HG03103 (cell line): ENCODE measurements around the gene AZU1.
"Not testable (repeated sequence)": the region's sequence is repeated elsewhere in the genome, so short reads cannot be mapped to it uniquely, and the experiment has no call there.

Experiments
- ATAC-seq: cut with Tn5 transposase; IDR thresholded peaks from one replicate; pipeline ENCODE4 v1.9.1; 2021; ENCODE audit warnings: low read depth; ENCODE audit not compliant: unreplicated experiment

AZU1 gene

DNA sequence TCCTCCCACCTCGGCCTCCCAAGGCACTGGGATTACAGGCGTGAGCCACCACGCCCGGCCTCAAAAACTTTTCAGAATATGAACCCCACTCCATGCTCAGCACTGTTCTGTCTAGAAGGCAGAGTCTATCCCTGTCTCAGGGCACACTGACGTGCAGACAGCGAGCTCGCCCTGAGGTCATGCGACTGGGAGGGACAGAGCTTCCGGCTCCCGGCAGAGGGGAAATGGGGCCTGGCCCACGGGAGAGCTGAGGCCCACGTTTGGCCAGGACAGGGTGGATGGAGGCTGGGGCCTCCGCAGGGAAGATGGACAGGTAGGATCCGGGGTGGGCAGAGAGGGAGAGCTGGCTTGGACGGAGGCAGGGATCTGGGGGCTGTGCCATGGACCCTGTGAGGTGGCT is 2.8 kb upstream of the AZU1 start:
- no peak for ATAC-seq

DNA sequence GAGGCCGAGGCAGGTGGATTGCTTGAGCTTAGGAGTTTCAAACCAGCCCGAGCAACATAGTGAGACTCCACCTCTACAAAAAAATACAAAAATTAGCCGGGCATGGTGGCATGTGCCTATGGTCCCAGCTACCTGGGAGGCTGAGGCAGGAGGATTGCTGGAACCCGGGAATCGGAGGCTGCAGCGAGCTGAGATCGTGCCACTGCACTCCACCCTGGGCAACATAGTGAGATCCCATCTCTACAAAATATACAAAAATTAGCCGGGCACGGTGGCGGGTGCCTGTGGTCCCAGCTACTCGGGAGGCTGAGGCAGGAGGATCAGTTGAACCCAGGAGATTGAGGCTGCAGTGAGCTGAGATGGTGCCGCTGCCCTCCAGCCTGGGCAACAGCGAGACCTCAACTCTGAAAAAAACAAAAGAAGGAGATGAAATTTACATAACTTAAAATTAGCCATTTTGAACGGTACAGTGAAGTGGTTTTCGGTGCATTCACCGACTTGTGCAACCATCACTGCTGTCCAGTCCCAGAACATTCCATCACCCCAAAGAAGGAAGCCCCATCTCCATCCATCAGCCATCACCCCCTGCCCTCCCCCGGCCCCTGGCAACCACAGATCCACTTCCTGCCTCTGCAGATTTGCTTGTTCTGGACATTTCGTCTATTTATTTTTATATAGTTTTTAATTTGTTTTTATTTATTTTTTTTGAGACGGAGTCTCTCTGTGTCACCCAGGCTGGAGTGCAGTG is 1.6 kb upstream of the AZU1 start:
- no peak for ATAC-seq

DNA sequence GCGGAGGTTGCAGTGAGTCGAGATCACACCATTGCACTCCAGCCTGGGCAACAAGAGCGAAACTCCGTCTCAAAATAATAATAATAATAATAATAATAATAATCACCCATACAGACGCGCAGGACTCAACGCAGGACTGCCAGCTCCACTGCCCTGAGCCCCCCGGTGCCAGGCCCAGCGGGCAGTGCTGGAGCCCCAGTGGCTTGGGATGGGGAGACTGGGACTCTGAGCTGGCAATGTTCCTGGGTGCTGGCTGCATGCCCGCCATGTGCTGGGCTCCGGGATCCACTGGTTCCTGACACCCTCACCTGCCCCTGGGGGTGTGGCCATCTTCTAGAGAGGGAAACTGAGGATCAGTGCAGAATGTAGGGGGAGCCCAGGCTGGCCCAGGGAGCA is 325 bp upstream of the AZU1 start:
- no peak for ATAC-seq

DNA sequence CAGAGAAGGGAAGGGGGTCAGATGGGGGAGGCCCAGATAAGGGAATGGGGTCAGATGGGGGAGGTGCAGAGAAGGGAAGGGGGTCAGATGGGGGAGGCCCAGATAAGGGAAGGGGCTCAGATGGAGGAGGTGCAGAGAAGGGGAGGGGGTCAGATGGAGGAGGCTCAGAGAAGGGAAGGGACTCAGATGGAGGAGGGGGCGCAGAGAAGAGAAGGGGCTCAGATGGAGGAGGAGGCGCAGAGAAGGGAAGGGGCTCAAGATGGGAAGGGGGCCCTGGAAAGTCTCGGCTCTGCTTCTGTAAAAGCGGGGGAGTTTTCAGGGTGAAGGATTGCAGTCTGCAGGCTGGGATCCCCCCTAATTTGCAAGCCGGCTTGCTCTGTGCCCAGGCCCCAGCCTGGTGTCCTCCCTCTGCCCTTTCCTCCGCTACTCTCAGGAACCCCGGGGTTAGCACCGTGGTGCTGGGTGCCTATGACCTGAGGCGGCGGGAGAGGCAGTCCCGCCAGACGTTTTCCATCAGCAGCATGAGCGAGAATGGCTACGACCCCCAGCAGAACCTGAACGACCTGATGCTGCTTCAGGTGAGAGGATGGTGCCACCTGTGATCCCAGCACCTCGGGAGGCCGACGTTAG is 1.6 kb downstream of the AZU1 start:
- no peak for ATAC-seq

DNA sequence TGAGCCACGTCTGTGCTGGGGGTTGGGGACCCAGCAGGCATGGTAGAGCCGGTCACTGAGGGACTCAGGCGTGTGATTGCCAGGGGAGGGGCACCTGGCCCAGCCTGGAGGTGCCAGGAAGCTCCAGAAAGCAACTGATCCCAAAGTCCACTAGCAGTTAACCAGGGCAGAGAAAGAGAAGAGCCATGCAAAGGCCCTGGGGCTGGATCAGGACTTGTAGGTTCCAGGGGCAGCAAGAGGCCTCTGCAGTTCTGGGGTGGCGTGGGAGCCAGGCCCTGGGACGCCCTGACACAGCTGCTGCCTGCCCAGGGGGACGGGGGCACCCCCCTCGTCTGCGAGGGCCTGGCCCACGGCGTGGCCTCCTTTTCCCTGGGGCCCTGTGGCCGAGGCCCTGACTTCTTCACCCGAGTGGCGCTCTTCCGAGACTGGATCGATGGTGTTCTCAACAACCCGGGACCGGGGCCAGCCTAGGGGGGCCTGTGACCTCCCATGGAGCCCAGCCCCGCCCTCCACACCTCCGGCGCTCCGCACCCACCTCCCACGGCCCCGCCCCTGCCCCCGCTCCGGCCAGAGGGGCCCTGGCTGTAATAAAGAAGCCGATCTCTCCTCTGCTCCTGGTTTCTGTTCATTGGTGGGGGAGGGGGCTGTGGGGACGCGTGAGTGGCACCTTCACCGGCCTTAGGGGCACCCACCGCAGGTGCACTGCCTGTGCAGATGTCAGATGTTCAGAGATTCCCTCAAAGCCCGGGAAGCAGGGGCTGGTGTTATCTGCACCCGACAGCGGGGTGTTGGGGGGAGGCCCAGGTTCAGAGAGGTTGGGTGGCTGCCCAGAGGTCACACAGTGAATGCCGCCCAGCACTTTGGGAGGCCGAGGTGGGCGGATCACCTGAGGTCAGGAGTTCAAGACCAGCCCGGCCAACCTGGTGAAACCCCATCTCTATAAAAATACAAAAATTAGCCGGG is 4.1 kb downstream of the AZU1 start:
- ATAC-seq: no peak

DNA sequence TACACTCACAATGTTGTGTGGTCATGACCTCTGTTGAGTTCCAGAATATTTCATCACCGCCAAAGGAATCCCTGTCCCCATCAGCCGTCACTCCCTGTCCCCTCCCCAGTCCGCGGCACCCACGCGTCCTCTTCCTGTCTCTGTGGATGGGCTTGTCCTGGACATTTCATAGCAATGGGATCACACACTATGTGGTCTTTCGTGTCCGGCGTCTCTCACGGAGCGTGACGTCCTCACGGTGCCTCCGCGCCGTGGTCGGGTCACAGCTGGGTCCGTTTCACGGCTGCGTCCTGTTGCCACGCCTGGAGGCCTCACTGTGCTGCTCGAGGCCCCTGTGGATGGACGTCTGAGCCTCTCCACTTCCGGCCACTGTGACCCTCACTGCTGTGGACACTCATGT is 6.6 kb downstream of the AZU1 start:
- no peak for ATAC-seq

DNA sequence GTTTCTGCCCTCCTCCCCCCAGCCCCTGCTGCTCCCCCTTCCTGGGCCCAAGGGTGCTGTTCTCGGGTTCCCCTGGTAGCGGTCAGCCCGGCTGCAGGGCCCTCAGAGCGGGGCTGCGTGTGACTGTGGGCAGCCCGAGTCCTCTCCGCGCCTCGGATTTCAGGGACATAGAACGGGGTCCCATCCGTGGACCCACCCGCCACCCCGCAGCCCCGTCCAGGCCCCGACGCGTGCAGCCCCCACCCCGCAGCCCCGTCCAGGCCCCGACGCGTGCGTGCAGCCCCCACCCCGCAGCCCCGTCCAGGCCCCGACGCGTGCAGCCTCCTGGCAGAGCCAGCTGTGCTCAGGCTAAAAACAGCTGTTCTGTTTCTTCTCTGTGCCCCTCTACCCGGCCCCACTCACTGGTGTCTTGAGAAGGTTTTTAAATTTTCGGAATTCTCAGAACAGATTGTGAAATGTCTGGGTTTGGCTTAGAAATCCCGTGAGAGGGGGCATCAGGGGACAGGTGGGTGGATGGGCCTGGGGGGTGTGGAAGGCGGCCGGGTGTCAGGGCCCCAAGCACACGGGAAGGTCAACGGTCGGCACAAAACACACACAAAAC is 7.7 kb downstream of the AZU1 start:
- ATAC-seq: no peak

DNA sequence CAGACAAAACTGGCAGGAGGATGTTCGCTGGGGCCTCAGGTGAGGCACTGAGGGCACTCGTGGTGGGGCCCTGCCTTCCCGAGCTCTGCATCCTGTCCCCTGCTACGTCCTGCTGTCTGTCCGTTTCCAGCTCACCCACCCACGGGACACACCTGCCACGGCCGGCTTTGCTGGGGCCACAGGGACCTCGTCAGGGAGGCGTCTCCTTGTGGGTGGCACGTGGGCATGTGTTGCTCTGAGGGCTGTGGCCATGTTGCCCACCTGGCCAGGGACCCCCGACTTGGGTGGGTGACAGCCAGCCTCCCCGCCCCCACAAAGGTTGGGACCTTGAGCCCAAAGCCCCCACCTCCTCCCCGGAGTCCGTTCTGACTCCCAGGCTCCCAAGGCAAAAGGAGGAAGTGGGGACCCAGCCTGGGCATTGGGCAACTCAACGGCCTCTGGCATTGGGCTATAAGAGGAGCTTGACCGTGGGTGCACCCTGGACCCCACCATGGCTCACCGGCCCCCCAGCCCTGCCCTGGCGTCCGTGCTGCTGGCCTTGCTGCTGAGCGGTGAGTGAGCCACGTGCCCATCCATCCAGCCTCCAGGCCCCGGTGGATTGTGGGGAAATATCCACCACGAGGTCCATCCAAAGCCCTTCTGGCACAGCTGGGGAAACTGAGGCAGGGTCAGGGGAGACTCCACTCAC is 13.0 kb downstream of the AZU1 start, which contains the start of gene PRTN3:
PRTN3 (plus strand) TSS at position 481 of the 688 bp plus-strand sequence; CDS start at position 491, 10 bp downstream.
- ATAC-seq: no peak

DNA sequence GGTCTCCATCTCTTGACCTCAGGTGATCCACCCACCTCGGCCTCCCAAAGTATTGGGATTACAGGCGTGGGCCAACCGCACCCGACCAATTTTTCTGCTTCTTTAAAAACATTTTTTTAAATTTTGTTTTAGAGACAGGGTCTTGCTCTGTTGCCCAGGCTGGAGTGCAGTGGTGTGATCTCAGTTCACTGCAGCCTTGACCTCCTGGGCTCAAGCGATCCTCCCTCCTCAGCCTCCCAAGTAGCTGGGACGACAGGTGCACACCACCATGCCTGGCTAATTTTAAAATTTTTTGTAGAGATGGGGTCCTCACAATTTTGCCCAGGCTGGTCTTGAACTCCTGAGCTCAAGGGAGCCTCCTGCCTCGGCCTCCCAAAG is 15.2 kb downstream of the AZU1 start:
- ATAC-seq: not testable (repeated sequence)

DNA sequence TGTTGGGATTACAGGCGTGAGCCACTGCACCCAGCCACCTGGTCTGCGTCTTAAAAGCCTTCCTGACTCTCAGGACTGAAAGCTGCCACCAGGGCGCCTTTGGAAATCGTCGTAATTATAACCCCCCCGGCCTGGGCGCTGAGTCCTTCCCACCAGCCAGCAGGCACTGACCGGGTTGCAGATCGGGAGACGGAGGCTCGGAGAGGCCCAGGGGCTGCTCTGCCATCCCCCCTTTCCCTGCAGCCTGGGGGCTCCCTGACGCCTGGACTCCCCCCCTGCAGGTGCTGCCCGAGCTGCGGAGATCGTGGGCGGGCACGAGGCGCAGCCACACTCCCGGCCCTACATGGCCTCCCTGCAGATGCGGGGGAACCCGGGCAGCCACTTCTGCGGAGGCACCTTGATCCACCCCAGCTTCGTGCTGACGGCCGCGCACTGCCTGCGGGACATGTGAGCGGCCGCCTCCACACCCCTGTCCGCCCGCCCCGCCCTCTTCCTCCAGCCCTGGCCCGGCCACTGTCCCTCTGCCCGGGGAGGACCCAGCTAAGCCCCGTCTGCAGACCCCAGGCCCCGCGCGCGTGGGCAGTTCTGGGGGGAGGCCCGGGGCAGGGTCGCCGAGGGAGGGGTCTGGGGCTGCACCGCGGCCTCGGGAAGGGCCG is 15.7 kb downstream of the AZU1 start:
- ATAC-seq: no peak

DNA sequence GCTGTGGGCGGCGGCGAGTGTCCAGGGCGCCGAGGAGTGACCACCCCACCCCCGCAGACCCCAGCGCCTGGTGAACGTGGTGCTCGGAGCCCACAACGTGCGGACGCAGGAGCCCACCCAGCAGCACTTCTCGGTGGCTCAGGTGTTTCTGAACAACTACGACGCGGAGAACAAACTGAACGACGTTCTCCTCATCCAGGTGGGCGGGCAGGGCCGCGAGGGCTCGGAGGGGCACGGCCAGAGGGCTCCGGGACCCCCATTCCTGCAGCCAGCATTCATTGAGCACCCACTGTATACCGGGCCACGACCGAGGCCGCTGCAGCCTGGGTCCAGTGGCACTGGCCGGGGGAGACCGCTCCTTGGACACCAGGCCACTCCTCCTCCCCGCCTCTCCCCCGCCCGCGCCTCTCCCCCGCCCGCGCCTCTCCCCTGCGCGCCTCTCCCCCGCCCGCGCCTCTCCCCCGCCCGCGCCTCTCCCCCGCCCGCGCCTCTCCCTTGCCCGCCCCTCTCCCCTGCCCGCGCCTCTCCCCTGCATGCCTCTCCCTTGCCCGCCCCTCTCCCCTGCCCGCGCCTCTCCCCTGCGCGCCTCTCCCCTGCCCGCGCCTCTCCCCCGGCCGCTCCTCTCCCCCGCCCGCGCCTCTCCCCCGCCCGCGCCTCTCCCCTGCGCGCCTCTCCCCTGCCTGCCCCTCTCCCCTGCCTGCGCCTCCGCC is 16.4 kb downstream of the AZU1 start:
- no peak for ATAC-seq

DNA sequence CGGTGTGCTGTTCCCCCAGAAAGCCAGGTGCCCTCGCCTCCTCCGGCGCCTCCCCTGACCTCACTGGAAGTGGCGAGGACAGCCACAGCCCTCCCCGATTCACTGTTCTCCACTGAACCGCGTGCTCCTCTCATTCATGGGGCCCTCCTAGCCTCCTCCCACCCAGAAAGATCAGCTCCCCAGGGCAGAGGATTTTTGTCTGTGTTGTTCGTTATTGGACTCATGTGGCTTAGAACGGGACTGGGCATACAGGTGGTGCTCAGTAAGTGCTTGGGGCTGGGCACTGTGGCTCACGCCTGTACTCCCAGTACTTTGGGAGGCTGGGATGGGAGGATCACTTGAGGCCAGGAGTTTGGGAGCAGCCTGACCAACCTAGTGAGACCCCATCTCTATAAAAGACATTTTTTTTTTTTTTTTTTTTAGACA is 16.9 kb downstream of the AZU1 start:
- ATAC-seq: no peak

DNA sequence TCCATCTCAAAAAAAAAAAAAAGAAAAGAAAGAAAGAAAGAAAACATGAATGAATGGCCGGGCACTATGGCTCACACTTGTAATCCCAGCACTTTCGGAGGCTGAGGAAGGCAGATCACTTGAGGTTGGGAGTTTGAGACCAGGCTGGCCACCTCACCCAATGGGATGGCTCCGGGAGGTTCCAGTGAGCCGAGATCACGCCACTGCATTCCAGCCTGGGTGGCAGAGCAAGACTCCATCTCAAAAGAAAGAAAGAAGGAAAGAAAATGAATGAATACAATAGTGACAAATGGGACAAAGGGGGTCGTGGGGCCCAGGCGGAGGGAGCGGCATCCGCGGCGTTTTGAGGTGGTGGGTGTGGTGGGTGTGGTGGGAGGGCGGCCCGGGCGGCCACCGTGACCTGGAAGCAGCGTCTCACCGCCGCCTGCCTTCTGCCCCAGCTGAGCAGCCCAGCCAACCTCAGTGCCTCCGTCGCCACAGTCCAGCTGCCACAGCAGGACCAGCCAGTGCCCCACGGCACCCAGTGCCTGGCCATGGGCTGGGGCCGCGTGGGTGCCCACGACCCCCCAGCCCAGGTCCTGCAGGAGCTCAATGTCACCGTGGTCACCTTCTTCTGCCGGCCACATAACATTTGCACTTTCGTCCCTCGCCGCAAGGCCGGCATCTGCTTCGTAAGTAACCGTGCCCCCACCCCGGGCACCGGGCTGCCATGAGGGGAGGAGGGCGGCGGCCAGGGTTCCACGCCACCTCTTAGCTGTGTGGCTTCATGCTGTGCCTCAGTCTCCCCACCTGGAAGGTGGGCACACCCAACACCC is 18.3 kb downstream of the AZU1 start:
- ATAC-seq: no peak

DNA sequence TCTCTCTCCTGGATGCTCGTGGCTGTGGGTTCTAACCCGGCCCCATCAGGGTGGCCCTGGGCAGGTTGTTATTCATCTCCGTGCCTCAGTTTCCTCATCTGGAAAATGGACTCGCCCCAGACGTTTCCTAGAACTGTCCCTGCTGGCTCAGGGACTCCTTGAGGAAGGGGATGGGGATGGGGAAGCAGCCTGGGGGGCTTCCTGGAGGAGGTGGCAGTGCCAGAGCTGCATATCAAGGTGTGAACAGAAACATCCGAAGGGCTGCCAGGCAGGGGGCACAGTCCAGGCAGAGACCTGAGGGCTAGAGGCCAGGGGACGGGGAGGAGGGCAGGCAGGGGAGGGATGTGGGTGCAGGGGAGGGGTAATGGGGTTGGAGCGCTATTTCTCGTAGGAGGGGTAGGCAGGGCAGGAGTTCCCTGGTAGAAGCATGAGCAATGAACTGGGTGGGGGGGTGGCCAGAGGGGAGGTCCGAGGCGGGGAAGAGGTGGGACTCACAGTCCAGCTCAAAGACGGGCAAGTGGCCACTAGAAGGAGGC is 20.8 kb downstream of the AZU1 start:
- no peak for ATAC-seq

DNA sequence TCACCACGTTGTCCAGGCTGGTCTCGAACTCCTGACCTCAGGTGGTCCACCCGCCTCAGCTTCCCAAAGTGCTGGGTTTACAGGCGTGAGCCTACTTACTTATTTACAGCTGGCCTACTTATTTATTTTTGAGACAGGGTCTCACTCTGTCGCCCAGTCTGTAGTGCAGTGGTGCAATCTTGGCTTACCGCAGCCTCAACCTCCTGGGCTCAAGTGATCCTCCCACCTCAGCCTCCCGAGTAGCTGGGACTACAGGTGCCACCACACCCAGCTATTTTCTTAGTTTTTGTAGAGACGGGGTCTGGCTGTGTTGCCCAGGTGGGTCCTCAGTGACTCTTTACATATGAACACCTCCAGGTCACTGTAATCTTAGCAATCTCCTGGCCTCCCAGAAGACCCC is 21.6 kb downstream of the AZU1 start:
- ATAC-seq: not testable (repeated sequence)

DNA sequence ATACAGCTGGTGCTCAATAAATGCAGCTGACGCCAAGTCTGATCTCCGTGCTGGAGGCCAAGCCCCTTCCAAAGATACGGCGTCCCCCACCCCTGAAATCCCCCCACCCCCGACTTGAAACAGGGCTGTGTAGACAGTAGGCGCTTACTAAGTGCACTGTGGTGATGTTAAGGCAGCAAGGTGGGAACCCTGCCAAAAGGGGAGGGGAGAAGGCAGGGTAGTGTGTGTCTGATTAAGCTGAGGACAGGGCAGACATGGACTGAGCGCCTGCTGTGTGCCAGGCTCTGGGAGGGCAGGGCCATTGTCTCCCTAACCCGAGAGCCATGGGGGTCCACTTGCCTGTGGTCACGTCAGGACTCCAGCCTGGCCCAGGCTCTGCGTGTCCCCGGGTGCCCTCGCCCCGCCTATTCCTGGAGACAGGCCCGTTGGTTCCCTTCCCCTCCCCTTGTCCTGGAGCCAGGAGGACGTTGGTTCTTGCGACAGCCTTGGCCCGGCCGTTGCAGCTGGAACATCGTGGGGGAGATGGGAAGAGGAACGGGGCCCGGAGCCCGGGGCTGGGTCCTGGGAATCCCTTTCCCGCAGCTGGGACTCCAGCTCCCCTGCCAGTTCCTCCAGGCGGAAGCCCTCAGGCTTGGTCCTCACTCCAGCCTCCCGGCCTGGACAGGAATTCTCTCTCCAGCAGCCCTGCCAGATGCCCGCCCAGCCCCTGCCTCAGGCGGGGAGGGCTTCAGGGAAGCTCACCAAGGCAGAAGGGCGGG is 22.8 kb downstream of the AZU1 start:
- ATAC-seq: no peak

DNA sequence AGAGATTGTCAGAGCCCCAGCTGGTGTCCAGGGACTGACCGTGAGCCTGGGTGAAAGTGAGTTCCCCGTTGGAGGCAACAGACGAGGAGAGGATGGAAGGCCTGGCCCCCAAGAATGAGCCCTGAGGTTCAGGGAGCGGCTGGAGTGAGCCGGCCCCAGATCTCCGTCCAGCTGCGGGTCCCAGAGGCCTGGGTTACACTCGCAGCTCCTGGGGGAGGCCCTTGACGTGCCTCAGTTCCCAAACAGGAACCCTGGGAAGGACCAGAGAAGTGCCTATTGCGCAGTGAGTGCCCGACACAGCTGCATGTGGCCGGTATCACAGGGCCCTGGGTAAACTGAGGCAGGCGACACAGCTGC is 23.3 kb downstream of the AZU1 start:
- ATAC-seq: no peak
